CD4-positive, alpha-beta T cell treated with Interleukin-2 at 100 ng/mL for 4 hours (primary cell): ENCODE data around the gene ASIC4.

Source experiments
- DNase-seq: peaks from one replicate; pipeline ENCODE4 v3.0.0-alpha.2; 2020; ENCODE audit warnings: low spot score

Gene ASIC4

DNA sequence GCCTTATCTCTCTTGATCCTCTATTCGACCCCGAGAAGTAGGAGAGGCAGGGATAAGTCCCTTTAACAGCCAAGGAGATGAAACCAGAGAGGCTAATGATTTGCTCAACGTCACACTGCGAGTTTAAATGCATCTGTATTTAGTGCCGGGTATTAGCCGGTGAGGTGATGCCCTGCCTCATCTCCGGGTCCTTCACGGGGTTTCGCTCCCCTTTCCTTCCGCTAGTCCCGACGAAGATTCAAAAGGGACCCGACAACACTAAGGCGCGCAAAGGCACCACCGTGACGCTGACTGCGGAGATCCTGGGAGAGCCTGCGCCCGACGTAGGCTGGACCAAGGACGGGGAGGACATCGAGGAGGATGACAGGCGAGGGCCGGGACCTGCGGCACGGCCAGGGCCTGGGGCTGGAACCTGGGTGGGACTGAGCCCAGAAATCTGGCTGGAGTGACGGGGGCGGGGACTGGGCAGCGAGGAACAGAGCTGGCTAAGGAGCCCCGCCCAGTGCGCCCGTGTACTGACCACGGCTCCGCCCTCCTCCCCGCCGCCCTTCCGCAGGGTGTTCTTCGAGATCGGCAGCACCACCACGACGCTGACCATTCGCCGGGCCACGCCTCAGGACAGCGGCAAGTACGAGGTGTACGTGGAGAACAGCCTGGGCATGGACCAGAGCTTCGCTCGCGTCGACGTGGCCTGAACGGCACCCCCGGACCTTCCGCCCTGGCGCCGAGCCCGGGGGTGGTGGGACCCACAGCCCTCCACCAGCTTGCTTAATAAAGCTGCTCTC is 16.6 kb upstream of the ASIC4 start:
- DNase-seq: peak; percentile 22

DNA sequence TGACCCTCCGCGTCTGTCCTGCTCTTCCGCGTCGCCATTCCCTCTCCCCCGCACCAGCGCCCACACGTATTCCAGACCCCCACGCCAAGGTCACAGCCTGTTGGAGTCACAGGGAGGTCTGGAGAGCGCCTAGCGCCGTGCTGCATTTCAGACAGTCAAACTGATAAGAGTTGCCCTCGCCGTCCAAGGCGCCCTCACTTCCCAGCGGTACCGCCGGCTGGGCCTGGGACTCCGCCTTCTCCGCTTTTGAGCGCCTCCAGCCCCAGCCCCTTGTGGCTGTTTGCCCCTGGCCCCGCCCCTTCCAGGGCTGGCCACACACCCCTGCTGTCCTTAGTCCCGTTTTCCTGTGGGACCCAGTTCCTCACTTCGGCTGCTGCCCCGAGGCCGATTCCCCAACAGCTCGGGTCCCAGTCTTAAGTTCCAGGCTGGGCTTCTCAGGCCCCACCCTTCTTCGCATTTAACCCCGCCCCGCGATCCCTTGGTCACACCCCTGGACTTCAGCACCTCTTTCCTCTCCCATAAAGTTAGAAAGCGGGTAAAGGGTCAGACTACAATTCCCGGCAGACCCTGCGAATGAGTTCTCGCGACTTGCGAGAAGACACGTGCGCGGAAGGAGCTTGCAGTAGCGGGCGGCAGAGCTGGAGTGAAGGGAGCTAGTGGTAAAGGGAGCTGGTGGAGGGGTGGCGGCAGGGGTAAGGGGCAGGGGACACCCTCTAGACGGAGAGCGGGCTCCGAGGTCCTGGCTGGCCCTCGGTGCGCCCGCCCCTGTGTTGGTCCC is 15.8 kb upstream of the ASIC4 start, which contains the start of gene GMPPA:
Gene GMPPA, plus strand, starts transcription at position 612 of the 778 bp plus-strand sequence. CDS start 1,085 bp downstream, outside the sequence.
- DNase-seq: peak; percentile 97

DNA sequence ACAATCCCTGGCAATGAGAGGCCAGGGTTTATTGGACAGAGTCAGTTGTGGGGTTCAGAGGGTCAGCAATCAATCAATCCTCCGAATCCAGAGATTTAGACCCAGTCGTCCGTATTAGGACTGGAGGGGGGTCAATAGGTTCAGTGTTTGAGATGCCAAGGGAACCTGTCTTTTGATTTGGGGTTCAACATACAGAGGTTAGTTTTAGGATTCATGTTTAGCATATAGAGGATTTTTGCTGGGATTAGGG is 15.3 kb upstream of the ASIC4 start:
- DNase-seq: no peak

DNA sequence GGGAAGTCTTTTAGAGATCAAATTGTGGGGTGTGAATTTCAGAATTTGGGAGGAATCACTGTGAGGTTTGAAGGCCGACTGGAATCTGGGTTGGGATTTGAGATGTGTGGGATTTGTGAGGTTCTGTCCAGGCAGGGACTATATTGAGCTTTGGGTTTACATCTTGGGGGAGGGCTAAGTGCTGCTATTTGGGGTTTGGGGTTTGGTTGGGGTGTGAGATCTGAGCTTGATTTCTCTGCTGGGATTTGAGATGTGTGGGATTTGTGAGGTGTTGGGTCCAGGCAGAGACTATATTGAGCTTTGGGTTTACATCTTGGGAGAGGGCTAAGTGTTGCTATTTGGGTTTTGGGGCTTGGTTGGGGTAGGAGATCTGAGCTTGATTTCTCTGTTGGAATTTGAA is 14.7 kb upstream of the ASIC4 start:
- DNase-seq: no peak

DNA sequence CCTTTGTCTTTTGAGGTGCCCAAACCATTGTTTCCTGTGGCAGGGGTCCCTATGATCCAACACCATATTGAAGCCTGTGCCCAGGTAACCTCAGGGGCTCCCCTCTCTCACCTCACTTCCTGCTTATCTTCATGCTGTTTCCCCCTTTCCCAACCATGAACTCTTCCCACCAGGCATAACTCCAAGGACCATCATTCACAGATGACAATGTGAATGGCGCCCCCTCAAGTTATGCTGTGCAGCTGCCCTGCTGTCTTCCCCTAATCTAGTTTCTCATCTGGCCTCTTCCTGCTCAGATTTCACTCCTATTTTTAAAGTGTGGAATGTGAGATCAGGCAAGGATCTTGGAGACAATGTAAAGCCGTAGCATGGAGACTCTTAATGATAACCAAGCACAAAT is 14.1 kb upstream of the ASIC4 start:
- DNase-seq: no peak

DNA sequence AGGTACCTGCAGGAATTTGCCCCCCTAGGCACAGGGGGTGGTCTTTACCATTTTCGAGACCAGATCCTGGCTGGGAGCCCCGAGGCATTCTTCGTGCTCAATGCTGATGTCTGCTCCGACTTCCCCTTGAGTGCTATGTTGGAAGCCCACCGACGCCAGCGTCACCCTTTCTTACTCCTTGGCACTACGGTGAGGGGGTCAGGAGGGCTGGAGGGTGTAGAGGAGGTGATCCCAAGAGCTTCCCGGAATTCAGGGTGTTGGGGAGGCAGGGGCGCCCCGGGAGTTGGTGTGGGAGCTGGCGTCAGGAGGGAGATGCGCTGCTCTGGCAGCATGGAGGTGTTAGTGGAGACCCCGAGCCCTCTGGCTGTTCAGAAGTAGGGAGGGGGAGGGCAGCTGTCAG is 12.4 kb upstream of the ASIC4 start:
- DNase-seq: no peak

DNA sequence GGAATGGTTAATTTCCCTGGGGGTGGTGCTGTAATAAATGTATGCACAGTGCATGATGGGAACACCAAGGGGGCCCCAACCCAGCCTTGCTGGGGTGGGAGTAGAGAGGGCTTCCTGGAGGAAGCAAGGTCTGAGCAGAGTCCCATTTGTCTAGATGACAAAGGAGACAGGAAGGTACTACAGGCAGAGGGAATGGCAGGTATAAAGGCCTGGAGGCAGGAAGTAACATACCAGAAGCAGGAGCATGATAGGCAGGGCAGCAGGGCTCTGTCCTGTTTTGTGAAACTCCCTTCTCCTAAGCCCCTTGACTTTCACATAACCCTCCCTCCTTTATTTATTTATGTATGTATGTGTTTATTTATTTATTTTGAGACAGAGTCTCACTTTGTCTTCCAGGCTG is 11.7 kb upstream of the ASIC4 start:
- DNase-seq: no peak

DNA sequence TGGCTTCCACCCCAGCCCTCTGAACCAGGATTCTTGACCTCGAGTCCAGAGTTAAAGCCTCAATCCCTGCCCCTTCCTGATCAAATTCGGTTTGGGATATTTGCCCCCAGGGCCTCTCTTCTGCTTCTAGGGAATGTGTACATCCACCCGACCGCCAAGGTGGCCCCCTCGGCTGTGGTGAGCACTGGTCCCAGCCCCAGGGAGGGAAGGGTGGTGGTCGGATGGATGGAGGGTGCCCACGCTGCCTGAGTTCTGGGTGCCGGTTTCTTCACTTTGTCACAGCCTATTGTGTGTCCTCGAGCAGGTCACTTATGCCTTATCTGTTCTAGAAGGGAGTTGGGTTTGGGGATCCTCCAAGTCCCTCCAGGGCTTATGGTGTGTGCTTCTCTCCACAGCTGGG is 8.7 kb upstream of the ASIC4 start:
- no peak for DNase-seq

DNA sequence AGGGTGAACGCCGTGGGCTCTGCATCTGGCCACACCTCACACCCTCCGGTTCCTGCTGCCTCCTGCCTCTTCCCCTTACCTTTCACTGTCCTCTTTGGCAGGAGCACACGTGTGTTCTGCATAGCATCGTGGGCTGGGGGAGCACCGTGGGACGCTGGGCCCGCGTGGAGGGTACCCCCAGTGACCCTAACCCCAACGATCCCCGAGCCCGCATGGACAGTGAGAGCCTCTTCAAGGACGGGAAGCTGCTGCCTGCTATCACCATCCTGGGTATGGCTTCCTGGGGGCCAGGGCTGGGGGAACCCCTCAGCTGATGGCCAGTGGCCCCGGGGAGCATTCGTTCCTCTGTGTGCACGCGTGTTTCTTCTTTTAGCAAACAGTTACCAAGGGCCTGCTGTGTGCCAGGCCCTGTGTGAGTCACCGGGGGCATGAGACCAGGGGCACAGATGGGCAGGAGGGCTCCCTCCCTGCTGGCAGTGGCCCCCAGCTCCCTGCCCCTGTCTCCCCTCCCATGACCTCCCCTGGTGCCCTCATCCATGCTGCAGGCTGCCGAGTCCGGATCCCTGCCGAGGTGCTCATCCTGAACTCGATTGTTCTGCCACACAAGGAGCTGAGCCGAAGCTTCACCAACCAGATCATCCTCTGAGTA is 8.0 kb upstream of the ASIC4 start:
- DNase-seq: no peak

DNA sequence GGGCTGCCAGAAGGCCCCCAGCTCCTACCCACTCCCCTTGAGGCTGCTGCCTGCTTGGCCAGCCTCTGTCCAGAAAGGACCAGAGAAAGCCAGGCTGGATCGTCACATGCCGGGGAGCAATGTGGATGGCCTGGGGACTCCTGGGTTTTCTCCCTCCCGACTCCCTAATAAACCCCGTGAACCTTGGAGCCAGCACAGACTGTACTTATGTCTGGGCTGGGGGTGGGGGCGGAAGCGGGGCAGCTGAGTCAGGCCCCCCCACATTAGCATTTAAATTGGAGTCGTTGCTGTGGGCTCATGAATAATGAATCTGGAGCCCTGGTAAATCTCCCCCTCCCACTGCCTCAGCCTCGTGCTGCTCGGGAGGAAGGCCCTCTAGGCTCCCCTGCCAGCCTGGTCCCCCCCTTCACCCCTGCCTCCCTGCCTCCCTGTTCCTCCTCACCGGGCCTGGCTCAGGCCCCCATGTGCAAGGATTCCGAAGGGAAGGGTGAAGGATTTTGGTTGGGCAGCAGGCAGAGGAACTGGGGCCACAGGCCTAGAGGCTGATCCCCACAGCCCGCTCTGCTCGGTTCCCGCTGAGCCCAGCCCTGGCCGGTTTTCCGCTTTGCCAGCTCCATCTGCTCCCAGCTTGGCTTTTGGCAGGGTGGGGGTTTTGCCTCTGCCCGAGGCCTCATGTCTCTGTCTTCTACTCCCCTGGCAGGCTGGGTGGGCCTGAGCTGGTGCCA is 7.3 kb upstream of the ASIC4 start:
- no peak for DNase-seq

DNA sequence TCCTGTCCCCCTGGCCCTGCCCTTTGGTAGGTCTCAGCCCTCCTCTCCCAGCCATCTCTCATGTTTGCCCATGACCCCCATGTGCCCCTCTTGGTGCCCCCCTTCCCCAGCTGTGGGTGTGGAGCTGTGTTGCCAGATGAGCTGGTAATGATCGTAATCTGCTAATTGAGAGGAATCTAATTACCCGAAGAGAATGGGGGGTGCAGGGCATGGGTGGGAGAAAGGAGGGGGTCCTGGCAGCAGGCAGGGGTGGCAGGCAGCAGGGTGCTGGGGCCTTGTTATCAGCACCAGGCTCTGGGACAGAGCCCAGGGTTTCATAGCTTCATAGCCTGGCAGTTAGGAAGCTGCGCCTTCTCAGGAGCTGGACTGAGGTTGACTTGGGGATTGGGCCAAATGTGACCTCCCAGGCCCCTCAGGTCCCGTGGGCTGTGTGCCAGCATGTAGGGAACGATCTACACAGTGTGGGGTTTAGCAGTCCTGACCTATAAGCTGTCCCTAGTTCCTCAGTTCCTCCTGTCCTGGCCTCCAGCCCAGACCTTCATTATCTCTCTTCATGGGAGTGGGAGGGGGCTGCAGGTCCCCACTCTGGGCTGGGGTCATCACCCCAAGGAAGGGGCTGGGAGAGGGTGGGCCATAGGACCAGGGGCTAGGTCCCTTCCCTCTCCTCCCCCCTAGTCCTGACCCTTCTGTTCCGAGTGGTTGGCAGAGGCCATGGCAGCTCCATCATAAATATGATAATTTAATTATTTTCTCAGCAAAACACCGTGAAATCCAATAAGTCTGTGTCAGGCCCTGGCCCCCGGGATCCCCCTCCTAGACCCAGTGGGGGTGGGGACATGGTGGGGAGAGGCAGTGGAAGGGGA is 6.5 kb upstream of the ASIC4 start:
- DNase-seq: no peak

DNA sequence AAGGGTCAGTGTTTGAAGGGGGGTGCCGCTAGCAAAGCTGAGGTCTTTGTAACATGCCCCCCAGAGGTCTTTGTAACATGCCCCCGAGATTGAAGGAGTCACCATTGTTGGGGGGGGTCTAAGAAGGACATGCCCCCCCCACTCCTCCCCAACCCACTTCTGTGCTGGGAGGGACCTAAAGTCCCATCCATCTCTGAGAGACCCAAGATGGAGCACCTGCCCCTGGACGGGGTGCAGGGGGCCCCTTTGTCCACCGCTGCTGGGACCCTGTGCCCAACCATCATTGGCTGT is 5.9 kb upstream of the ASIC4 start:
- DNase-seq: no peak

DNA sequence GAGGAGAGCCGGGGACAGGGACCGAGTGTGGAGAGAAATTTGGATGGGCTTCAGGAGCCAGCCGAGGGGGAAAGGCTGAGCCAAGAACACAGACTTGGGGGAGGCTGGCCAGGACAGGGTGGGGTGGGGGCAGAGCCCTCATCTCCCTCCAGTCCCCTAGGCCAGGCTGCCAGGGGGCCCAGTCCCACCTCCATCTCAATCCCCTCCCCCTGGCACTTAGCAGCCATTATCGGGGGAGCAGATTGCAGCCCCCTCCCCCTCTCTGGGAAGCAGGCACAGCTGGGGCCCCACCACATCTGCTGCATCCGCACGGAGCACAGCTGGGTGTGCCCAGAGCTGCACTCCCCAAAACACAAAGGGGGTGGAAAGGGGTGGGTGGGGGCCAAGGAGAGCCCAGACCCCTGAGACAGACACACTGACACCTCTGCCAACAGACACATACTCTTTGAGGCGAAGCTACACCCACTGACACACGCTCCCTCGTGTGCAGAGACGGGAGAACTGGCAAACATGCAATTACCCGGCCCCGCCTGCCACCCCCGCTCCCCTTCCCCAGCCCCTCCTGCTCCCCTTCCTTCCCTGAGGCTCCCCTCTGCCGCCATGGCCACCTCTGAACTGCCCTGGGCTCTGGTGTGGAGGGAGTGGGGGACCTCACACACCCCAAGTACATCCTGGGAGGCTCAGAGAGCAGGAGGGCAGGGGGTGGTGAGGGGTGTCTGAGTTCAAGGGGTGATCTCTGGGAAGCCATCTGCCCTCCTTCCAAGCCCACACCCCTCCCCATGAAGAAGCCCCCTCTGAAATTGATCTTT is 5.1 kb upstream of the ASIC4 start:
- no peak for DNase-seq

DNA sequence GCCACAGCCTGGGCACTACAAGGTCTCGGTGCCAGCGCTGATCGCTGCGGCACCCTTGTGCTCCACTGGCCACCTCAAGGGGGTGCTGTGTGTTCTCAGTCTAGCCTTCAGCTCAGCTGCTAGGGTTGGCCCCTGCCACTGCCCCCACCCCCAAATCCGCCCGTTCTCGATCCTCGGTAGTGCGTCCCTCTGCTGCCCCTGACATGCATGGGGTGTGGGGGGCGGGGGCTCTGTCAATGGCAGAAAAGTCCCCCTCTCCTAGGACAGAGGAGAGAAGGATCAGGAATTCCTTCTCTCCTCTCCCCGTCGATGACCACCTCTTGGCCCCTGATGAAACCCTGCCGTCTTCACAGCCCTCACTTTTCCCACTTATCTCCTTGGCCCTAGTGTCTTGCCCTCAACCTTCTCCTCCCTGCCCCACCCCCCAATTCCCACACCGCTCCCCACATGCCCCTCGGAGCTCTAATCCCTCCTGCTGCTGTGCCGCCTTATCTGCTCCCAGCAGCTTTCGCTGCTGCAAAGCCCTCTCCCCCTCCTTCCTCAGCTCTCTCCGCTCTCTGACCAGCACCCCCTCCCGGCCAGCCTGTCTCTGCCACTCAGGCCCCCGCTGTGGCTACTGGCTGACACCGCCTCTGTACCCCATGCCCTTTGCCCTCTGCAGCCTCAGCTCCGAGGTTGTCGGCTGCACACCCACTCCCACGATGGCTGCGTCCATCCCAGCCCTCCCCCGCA is 4.3 kb upstream of the ASIC4 start:
- DNase-seq: peak; percentile 34

DNA sequence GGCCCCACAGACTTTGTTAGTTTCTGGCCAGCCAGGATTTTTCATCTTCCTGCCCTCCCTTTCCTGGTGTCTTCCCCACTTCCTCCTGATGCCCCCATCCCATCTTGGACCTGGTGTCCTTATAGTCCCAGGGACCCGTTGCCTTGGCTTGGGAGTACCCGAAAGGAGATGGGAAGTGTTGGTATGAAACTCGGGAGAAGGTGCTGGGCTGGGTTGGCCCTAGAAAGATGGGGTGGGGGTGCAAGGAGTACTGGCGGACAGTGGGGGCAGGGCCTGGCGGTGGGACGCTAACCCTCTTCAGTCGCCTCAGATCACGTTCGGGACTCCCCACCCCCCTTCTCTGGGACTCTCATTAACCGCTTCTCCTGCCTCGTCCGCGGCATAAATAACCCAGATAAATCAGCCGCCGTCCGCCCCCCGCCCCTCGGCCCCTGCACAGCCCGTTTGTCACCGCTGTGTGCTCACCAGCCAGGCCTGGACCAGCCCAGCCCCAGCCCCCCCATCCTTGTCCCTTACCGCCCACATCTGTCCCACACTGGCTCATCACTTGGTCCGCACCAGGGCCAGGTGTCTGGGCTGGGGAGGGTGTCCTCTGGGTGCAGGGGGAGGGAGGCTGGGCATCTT is 3.7 kb upstream of the ASIC4 start:
- DNase-seq: no peak

DNA sequence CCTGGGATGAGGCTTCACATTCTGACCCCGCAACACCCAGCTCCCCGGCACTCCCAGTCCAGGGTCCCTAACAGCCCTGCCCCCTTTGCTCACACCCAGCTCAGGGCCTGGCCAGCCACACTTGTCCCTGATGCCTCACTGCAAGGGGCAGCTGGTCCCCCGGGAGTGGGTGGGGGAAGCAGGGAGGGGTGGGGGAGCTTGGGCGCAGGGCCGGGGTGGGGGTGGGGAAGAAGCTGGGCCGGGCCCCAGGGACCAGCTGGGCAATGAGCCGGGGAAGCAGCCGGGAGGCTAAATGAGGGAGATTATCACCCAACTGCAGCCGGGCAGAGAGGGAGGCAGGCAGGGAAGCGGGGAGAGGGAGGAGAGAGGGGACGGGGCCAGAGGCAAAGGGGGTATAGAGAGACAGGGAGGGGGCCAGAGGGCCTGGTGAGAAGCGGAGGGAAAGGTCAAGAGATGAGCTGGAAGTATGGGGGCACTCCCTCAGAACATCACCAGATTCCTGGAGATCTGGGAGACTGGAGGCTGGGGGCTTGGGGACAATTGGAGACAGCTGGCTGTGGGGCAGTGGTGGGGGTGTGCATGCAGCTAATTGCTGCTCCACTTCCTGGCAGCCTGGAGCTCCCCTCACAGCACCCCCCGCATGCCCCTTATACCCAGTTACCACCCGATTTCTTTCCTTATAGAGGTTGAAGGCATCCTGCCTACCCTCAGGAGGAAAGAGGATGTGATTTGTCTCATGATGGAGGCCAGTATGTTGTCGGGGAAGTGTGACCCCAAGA is 2.5 kb upstream of the ASIC4 start:
- no peak for DNase-seq

DNA sequence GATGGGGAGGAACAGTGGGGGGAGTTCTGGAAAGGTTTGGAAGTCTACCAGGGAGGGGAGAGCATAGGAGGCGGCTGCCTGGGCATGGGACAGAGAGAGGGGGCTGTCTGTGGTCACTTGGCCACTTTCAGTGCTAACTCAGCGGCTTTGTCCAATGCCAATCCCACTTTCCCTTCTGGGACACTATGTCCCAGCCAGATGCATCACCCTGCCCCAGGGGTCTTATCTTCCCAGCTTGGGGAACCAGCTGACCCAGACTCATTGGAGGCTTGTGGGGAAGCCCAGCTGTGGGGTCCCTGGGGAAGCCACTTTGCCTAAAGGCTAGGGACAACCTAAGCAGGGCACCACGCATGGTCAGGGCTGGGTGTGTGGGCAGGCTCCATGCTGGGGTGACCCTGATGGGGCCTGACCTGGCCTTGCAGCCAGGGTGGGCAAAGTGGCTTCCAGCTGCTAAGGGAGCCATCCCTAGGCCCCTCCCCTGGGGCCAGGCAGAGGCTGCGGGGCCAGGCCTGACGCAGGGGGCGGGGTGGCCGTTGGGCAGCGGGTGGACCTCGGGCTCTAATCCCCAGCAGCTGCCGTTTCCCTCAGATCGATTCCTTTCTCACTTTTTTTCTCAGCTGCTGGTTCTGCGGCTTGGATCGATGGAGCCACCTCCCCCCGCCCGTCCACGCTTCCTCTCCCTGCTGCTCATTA is 1.6 kb upstream of the ASIC4 start:
- DNase-seq: no peak

DNA sequence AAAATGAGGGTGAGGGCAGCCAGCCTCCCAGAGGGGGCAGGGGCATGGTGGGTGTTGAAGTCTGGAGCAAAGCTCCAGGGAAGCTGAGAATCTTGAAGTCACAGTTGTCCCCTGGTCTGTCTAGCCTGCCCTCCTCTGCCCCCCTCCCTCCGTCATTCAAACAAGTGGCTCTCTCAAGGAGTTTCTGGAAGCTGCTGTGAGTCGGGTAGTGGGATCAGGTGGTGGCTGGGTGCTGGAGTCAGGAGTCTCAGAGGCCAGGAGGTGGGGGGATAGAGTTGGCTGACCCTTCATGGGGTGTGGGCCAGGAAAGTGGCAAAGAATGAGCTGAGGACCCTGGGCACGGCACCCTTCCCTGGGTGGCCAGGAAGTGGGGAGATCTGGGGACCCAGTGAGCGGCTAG is 495 bp upstream of the ASIC4 start:
- no peak for DNase-seq
